ENCODE measurements around the gene PPP1R1B.

The PPP1R1B gene

DNA sequence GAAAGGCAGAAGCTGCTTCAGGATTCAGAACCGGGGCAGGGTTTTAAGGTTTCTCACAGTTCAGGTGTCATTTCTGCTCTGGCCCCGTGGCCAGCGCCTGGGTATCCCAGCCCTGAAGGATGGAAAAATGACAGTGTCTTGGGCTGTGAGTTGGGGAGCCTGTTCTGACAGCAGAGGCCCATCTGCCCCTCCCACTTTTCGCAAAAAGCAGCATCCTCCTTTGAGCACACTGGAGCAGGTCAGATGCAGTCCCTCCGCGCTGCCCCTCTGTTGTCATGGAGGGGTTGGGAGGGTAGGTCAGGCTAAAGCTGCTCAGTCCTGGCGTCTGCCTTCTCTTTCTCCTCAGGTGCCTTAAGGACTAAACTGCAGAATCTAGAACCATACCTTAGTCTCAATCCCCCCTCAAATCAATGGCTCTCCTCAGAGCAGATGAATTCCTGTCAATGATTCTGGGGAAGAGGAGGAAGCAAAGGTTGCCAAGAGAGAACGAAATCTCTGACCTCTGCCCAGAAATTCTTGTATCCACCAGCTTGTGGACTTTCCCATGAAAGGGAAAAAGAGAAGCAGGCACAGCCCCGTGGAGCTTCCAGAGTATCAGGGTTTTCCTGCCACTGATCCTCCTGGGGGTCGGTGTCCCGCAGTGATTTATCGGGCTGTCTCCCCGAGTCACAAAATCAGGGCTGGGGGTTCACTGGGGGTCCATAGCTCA is 26.3 kb upstream of the PPP1R1B start:
- no peak for DNase-seq (ENCODE audit: low read depth, low spot score)
- TF ChIP-seq CTCF (IDR thresholded peaks at IDR 0.05; ENCODE audit: low read depth, low read length), result no peak
- in situ Hi-C loops (cut with HindIII; ENCODE audit: low sequenced_read_pairs), result no loop called here
- H3K4me3 ChIP-seq (ENCODE audit: low read depth, low read length), result no peak overlapping the region

- DNase-seq (ENCODE audit: low read depth, low spot score), result no peak
- no peak overlapping the region for H3K4me3 ChIP-seq (ENCODE audit: low read depth, low read length)
- TF ChIP-seq CTCF (IDR thresholded peaks at IDR 0.05; ENCODE audit: low read depth, low read length), result no peak
- in situ Hi-C loops (cut with HindIII; ENCODE audit: low sequenced_read_pairs), result no loop called here
Measured at GRCh38 chr17:39600997-39601597, 25.7 kb upstream of the PPP1R1B start.

- TF ChIP-seq CTCF (IDR thresholded peaks at IDR 0.05; ENCODE audit: low read depth, low read length), result no peak
- H3K4me3 ChIP-seq (ENCODE audit: low read depth, low read length), result no peak overlapping the region
- in situ Hi-C loops (cut with HindIII; ENCODE audit: low sequenced_read_pairs), result no loop called here
- DNase-seq (ENCODE audit: low read depth, low spot score), result no peak
Measured at GRCh38 chr17:39601758-39602532, 24.8 kb upstream of the PPP1R1B start.

DNA sequence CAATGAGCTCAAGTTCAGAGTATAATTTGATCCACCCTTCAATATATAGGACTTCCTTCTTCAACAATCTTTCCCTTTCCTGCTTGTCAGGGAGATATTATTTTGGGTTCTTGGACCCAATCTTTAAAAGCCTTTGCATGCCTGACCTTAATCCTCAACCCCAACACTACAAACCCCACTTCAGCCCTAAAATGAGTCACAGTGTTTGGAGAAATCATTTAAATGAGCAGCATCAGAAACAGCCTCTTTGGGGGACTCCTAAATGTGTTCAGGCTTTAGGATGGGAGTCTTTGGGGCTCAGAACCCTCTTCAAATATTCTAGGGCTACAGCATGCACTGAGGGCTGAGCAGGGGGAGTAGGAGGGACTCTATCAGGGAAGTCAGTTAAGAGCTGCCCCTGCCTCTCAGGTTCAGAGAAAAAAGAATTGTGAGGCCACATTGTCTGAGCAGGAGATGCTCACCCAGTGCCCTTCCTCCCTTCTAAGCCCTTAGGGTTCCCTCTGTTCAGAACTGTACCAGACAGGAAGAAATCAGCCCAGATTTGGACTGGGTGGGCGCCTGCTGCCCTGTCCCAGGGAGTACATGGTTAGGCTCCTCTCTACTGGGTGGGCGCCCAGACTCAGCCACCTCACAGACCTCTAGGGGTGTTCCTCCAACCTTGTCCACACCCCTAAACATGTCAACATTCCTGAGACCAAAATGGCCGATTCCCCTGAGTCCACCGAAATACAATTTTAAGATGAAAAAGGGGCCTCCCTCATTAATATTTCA is 24.0 kb upstream of the PPP1R1B start:
- DNase-seq (ENCODE audit: low read depth, low spot score), result no peak
- no peak for TF ChIP-seq CTCF (IDR thresholded peaks at IDR 0.05; ENCODE audit: low read depth, low read length)
- in situ Hi-C loops (cut with HindIII; ENCODE audit: low sequenced_read_pairs), result no loop called here
- H3K4me3 ChIP-seq (ENCODE audit: low read depth, low read length), result no peak overlapping the region

DNA sequence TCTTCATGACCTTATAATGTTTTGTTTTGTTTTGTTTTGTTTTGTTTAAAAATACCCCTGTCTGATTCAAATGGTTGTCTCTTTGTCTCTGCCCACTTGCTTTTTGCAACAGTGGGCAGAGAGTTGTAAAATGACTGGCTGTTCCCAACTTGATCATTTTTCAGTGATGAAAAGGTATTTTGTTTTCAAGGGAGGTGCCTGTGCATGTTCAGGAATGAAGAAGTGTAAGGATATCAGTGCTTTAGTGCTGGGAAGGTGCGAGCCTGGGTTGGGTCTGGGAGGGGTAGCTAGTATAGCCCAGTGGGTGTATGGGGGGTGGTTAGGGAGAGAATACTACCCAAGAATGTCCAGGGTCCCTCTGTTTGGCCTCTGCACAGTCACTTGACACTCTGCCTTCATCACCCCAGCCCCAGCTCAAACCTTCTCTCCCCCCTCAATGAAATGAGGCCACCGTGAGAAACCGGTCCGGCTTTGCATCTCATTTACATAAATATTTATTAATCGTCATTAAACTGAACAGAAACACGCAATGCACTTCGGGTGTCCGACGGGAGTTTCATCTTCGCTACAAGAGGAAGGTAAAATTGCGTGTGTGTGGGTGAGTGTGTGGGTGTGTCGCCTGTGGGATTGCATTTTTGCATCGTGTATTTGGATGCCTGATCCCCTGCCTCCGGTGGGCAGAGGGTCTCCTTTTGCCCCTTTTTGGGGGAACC is 23.3 kb upstream of the PPP1R1B start:
- no peak overlapping the region for H3K4me3 ChIP-seq (ENCODE audit: low read depth, low read length)
- DNase-seq (ENCODE audit: low read depth, low spot score), result no peak
- no peak for TF ChIP-seq CTCF (IDR thresholded peaks at IDR 0.05; ENCODE audit: low read depth, low read length)
- in situ Hi-C loops (cut with HindIII; ENCODE audit: low sequenced_read_pairs), result no loop called here
